ENCODE data around the gene PPIG.

DNA sequence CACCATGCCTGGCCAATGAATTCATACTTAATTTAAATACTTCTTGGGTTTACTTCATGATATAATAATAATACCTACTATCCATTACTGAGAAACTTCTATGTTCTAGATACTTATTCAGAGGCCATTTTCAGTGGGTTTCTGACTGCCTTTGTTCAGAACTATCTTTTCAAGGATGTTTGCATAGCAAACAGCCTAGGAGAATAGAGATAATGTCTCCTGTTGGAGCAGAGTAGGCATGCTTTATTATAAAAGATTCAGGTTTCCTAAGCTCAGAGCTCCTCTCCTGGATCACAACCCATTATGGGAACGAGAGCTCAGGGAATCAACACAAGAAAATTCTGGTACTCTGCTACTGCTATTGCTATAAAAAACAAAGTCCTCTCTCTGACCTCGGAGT, 21.6 kb upstream of the PPIG start:
- TF ChIP-seq, protein P1, sequence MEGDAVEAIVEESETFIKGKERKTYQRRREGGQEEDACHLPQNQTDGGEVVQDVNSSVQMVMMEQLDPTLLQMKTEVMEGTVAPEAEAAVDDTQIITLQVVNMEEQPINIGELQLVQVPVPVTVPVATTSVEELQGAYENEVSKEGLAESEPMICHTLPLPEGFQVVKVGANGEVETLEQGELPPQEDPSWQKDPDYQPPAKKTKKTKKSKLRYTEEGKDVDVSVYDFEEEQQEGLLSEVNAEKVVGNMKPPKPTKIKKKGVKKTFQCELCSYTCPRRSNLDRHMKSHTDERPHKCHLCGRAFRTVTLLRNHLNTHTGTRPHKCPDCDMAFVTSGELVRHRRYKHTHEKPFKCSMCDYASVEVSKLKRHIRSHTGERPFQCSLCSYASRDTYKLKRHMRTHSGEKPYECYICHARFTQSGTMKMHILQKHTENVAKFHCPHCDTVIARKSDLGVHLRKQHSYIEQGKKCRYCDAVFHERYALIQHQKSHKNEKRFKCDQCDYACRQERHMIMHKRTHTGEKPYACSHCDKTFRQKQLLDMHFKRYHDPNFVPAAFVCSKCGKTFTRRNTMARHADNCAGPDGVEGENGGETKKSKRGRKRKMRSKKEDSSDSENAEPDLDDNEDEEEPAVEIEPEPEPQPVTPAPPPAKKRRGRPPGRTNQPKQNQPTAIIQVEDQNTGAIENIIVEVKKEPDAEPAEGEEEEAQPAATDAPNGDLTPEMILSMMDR (IDR thresholded peaks at IDR 0.05) = no peak
- TF ChIP-seq POLR2A (IDR thresholded peaks at IDR 0.05) = no peak

All from Peyer's patch (tissue), 4 donors.